HepG2 (cell line): Measurements from ENCODE around the gene TARBP2. TPM values are rescaled to one million over a fixed set of nuclear protein-coding genes. Genes with fewer than 3 reads are reported as not detected.

Source experiments
- ATAC-seq: fragments of 200-7000 bp; cut with Tn5 transposase; 3 replicates; pipeline ENCODE4 v1.9.1; 2020; ENCODE audit warnings: mild to moderate bottlenecking, moderate library complexity
- BruUV-seq: library from RNA; stranded (reverse); fragments of 400-500 nt; replicated peaks from 2 replicates; lab custom pipeline; 2021; lab: Mats Ljungman, UMichigan
- CTCF ChIA-PET: fragments of 300-600 bp; formaldehyde crosslinking; extraction: SDS; loops from one replicate; lab custom pipeline; 2021; ENCODE audit warnings: low total read pairs, inconsistent platforms, low intra/inter-chr PET ratio; lab: Yijun Ruan, JAX
- POLR2A ChIA-PET: fragments of 350-600 bp; sonication (Branson Sonifier 250); formaldehyde crosslinking; loops from one replicate; lab custom pipeline; 2020; ENCODE audit warnings: antibody characterized with exemption, inconsistent platforms; lab: Yijun Ruan, JAX
- DNase-seq: peaks from one replicate; pipeline ENCODE4 v3.0.0-alpha.2; 2015; ENCODE audit warnings: low spot score
- FAIRE-seq: peaks from 3 replicates; lab custom pipeline; 2011; peaks lifted over from hg19 to GRCh38; lab: Jason Lieb, UNC
- H2AFZ ChIP-seq: one replicate; pipeline ENCODE4 v1.6.1; 2011; ENCODE audit warnings: low read length, inconsistent platforms
- H3K27ac ChIP-seq: fragments of 300-600 bp; 3 replicates; pipeline ENCODE4 v1.8.0; 2011; ENCODE audit warnings: mixed run types, mild to moderate bottlenecking, mixed read lengths, low read length, inconsistent platforms; ENCODE audit not compliant: insufficient read depth; ENCODE audit errors: extremely low read length
- H3K27me3 ChIP-seq, 2 experiments: fragments of 200-600 bp in 1 of 2; 2 replicates in 1 of 2; 3 replicates in 1 of 2; pipeline versions ENCODE4 v1.6.0 to v1.8.0; 2011; ENCODE audit warnings: low read length in 2 of 2, mild to moderate bottlenecking in 2 of 2, moderate library complexity in 2 of 2, inconsistent platforms in 1 of 2; ENCODE audit not compliant: insufficient read depth in 2 of 2, control insufficient read depth in 1 of 2
- H3K36me3 ChIP-seq, 2 experiments: fragments of 200-600 bp in 1 of 2; replicated peaks in 1 of 2; 2 replicates in 1 of 2; 3 replicates in 1 of 2; pipeline versions ENCODE4 v1.5.1 to v1.8.0; 2011; ENCODE audit warnings: low read length in 2 of 2, inconsistent platforms in 1 of 2; ENCODE audit not compliant: insufficient read depth in 2 of 2, control insufficient read depth in 1 of 2
- H3K4me1 ChIP-seq: 2 replicates; pipeline ENCODE4 v1.5.1; 2012; ENCODE audit warnings: low read length, inconsistent platforms; ENCODE audit not compliant: insufficient read depth
- H3K4me2 ChIP-seq: 2 replicates; pipeline ENCODE4 v1.6.0; 2011; ENCODE audit warnings: low read depth, low read length, inconsistent platforms
- H3K4me3 ChIP-seq, 3 experiments: fragments of 200-600 bp in 1 of 3; sonication (generic), shearing (Covaris generic) in 1 of 3; replicated peaks in 1 of 3; 2 replicates each; pipeline ENCODE4 v1.5.1; 2011 to 2016; ENCODE audit warnings: low read length in 3 of 3, inconsistent platforms in 2 of 3, low read depth in 2 of 3, mild to moderate bottlenecking in 2 of 3, control low read depth in 1 of 3, mixed read lengths in 1 of 3; ENCODE audit not compliant: insufficient read depth in 1 of 3
- H3K79me2 ChIP-seq: one replicate; pipeline ENCODE4 v1.6.1; 2011; ENCODE audit warnings: low read length, inconsistent platforms; ENCODE audit not compliant: insufficient read depth
- H3K9ac ChIP-seq: 2 replicates; pipeline ENCODE4 v1.6.0; 2011; ENCODE audit warnings: mild to moderate bottlenecking, low read depth, low read length, inconsistent platforms; ENCODE audit not compliant: insufficient read depth
- H3K9me3 ChIP-seq: 2 replicates; pipeline ENCODE4 v1.5.1; 2012; ENCODE audit warnings: mild to moderate bottlenecking, low read length
- H4K20me1 ChIP-seq: 2 replicates; pipeline ENCODE4 v1.6.0; 2011; ENCODE audit warnings: inconsistent platforms, mild to moderate bottlenecking, low read length, moderate library complexity; ENCODE audit not compliant: insufficient read depth
- CEBPB ChIP-seq: IDR thresholded peaks from 2 replicates; pipeline ENCODE4 v1.6.1; 2011; ENCODE audit warnings: low read depth, low read length, improper control_type of control experiment, borderline replicate concordance
- POLR2G ChIP-seq: fragments of 200-400 bp; formaldehyde crosslinking; IDR thresholded peaks from 2 replicates; pipeline ENCODE4 v1.6.1; 2018; ENCODE audit warnings: mild to moderate bottlenecking, low read depth, low read length, moderate library complexity
- SCMH1 ChIP-seq: sonication (generic); formaldehyde crosslinking; IDR thresholded peaks from 2 replicates; pipeline ENCODE4 v1.9.0; 2021; ENCODE audit warnings: missing genetic modification reagents, mild to moderate bottlenecking, borderline replicate concordance
- ZNF709 ChIP-seq: sonication (generic); formaldehyde crosslinking; IDR thresholded peaks from 2 replicates; pipeline ENCODE4 v1.5.0; 2020; ENCODE audit warnings: mild to moderate bottlenecking, missing genetic modification reagents
- WGBS: methylation state at CpG from one replicate; pipeline ENCODE4 v1.1.6; 2017; ENCODE audit warnings: low lambda C conversion rate; 5-methylcytosine and 5-hydroxymethylcytosine counted together
- in situ Hi-C: cut with HindIII; loops from 2 replicates; pipeline ENCODE4 v1.10.0; 2017; ENCODE audit warnings: low pct_unique_long_range_greater_than_20kb; ENCODE audit not compliant: extremely low pct_ligation_motif_present
- intact Hi-C: fragments of 100-400 bp; cut with micrococcal nuclease; formaldehyde crosslinking; loops from one replicate; pipeline ENCODE4 v1.10.0; 2022; ENCODE audit not compliant: unreplicated experiment
- polyA plus RNA-seq, 8 experiments: library from polyadenylated mRNA; depleted of rRNA in 3 of 8; stranded (reverse) in 7 of 8; unstranded in 1 of 8; fragments of >200 nt; fragmentation: Illumina TruSeq in 4 of 8; extraction: Trizol in 4 of 8; gene quantifications; 2 replicates each; pipeline versions ENCODE4 v1.2.1 to v1.2.3, GENCODE V29; 2011 to 2016; ENCODE audit warnings: low read depth in 4 of 8, missing spikeins in 1 of 8, mixed read lengths in 1 of 8; ENCODE audit not compliant: insufficient read depth in 1 of 8
- total RNA-seq, 5 experiments: library from RNA; depleted of rRNA; stranded (reverse); fragments of >200 nt; fragmentation: Illumina TruSeq; extraction: Trizol; gene quantifications; 2 replicates each; pipeline ENCODE4 v1.2.3, GENCODE V29; 2016; ENCODE audit warnings: low read depth in 1 of 5

Gene TARBP2
- total and polyA plus RNA-seq, 2 of the 13 experiments (the other 11 are each of a cell fraction or from before 2014, with no cell fraction given): 47.0 to 55.5 TPM

- BruUV-seq: no TSS peak
- intact Hi-C loops (no loop called here), in situ Hi-C loops (no loop called here)
- Histone ChIP-seq H3K4me2 (peak overlapping the region; percentile 63), H4K20me1 (no peaks in the 10 kb centered on the region), H3K9ac (no peak overlapping the region), H3K79me2 (peaks cover 3% of the 10 kb centered on the region), H3K27ac (no peak overlapping the region), H3K9me3 (no peaks in the 10 kb centered on the region), H3K36me3 (no peaks in the 10 kb centered on the region), H3K4me3 (peak overlapping the region in 1 of 3 experiments; percentile 29; a peak in 1 of 6 replicates), H3K4me1 (peaks cover 64% of the 10 kb centered on the region), H2AFZ (no peak overlapping the region), H3K27me3 (no peaks in the 10 kb centered on the region; a peak in 1 of 5 replicates)
- ATAC-seq (no peak), FAIRE-seq (no peak), DNase-seq (no peak)
- POLR2A ChIA-PET: interaction anchor here (1.3 kb wide), 1 partner anchor 20 kb away, joined by 4 read pairs; no protein-coding TSS in a partner anchor
- CTCF ChIA-PET: no interaction called here
- 0% methylated on average over 1 of the region's 1 CpG for WGBS
- no peak for TF ChIP-seq SCMH1
- TF ChIP-seq CEBPB: 0 out of 2 replicates have a peak, but pooled peaks have one; percentile 24
Measured at GRCh38 chr12:53496752-53497032, 4.4 kb upstream of the TARBP2 start.

GRCh38 chr12:53497461-53497860, 3.6 kb upstream of the TARBP2 start:
- no peak overlapping the region for H2AFZ ChIP-seq
- H3K27me3 ChIP-seq: no peaks in the 10 kb centered on the region; a peak in 1 of 5 replicates
- H3K79me2 ChIP-seq: peaks cover 10% of the 10 kb centered on the region
- H3K4me3 ChIP-seq: no peak overlapping the region
- no peak overlapping the region for H3K27ac ChIP-seq
- FAIRE-seq (no peak), ATAC-seq (no peak), DNase-seq (no peak)
- H3K4me2 ChIP-seq: no peak overlapping the region
- H3K36me3 ChIP-seq: no peaks in the 10 kb centered on the region
- H3K9me3 ChIP-seq: no peaks in the 10 kb centered on the region
- in situ Hi-C loops (no loop called here), intact Hi-C loops (no loop called here)
- no peak overlapping the region for H3K9ac ChIP-seq
- WGBS: 40% methylated on average over 2 of the region's 3 CpGs
- POLR2A ChIA-PET: no interaction called here
- H4K20me1 ChIP-seq: no peaks in the 10 kb centered on the region
- no TSS peak for BruUV-seq
- TF ChIP-seq POLR2G: 0 out of 2 replicates have a peak, but pooled peaks have one; percentile 12
- TF ChIP-seq ZNF709 (CRISPR knock-in tag): no peak
- TF ChIP-seq, all 625 proteins: peak for 1
- CTCF ChIA-PET: no interaction called here
- H3K4me1 ChIP-seq: peaks cover 68% of the 10 kb centered on the region
